T-helper 1 cell treated with Interleukin-12 subunit alpha and Interleukin-12 subunit beta and Interleukin-4 antibody, amounts not matched to agents 30 μg/mL and 1 μg/mL, for 36 hours (primary cell): ENCODE measurements around the gene ZDHHC16.
"Not testable (repeated sequence)": the region's sequence is repeated elsewhere in the genome, so short reads cannot be mapped to it uniquely, and the experiment has no call there.

Experiments
- H3K27ac Mint-ChIP-seq: one replicate; pipeline ENCODE4 v1.8.0; 2021; ENCODE audit warnings: mild to moderate bottlenecking, mixed read lengths
- H3K27me3 Mint-ChIP-seq: one replicate; pipeline ENCODE4 v1.8.0; 2021; ENCODE audit warnings: low read depth, mixed read lengths
- H3K36me3 Mint-ChIP-seq: one replicate; pipeline ENCODE4 v1.8.0; 2021; ENCODE audit warnings: low read depth, mixed read lengths
- H3K4me1 Mint-ChIP-seq: one replicate; pipeline ENCODE4 v1.8.0; 2021; ENCODE audit warnings: low read depth, mixed read lengths
- H3K4me3 Mint-ChIP-seq: one replicate; pipeline ENCODE4 v1.8.0; 2021; ENCODE audit warnings: mild to moderate bottlenecking, moderate library complexity, mixed read lengths
- H3K9me3 Mint-ChIP-seq: one replicate; pipeline ENCODE4 v1.8.0; 2021; ENCODE audit warnings: mixed read lengths

The ZDHHC16 gene

GRCh38 chr10:97423757-97424098 lies 22.2 kb upstream of the ZDHHC16 start:
- not testable (repeated sequence) for H3K27me3 Mint-ChIP-seq, H3K9me3 Mint-ChIP-seq
- H3K27ac Mint-ChIP-seq, result peak overlapping the region; percentile 94
- H3K4me1 Mint-ChIP-seq, result peaks cover 37% of the 10 kb centered on the region
- peaks cover 18% of the 10 kb centered on the region for H3K36me3 Mint-ChIP-seq
- H3K4me3 Mint-ChIP-seq, result peak overlapping the region; percentile 66

- Mint-ChIP-seq H3K4me3 (peak within 1 kb of the TSS; percentile 90), H3K27me3 (peaks cover 3% of the 10 kb centered on the region), H3K4me1 (peaks cover 34% of the 10 kb centered on the region), H3K36me3 (peaks cover 32% of the 10 kb centered on the region), H3K9me3 (no peaks in the 10 kb centered on the region), H3K27ac (peak within 1 kb of the TSS; percentile 96)
These were observed 19.8 kb upstream of the ZDHHC16 start, which contains the start of gene PGAM1 for GRCh38 chr10:97425964-97426775. Gene PGAM1, plus strand, starts transcription at chr10:97426191. Its CDS starts 117 bp downstream, at chr10:97426308.

GRCh38 chr10:97426776-97427570 lies 19.0 kb upstream of the ZDHHC16 start:
- Mint-ChIP-seq H3K36me3 (peaks cover 39% of the 10 kb centered on the region), H3K27me3 (peaks cover 3% of the 10 kb centered on the region), H3K4me1 (peaks cover 35% of the 10 kb centered on the region), H3K4me3 (peak overlapping the region; percentile 90), H3K9me3 (no peaks in the 10 kb centered on the region), H3K27ac (peak overlapping the region; percentile 96)

- Mint-ChIP-seq H3K9me3 (no peaks in the 10 kb centered on the region), H3K36me3 (peaks cover 42% of the 10 kb centered on the region), H3K4me1 (peaks cover 35% of the 10 kb centered on the region)
These were observed 18.3 kb upstream of the ZDHHC16 start for GRCh38 chr10:97427571-97428179.

GRCh38 chr10:97428572-97428981 lies 17.4 kb upstream of the ZDHHC16 start:
- Mint-ChIP-seq H3K4me3 (peak overlapping the region; percentile 86), H3K27ac (peak overlapping the region; percentile 96), H3K27me3 (peaks cover 3% of the 10 kb centered on the region), H3K36me3 (peaks cover 41% of the 10 kb centered on the region), H3K4me1 (peaks cover 29% of the 10 kb centered on the region), H3K9me3 (no peaks in the 10 kb centered on the region)

More at GRCh38 chr10:97427571-97428179, 18.3 kb upstream of the ZDHHC16 start:
- Mint-ChIP-seq H3K27me3 (peaks cover 3% of the 10 kb centered on the region), H3K4me3 (peak overlapping the region; percentile 90), H3K27ac (peak overlapping the region; percentile 96)

GRCh38 chr10:97434055-97434454 lies 11.9 kb upstream of the ZDHHC16 start:
- Mint-ChIP-seq H3K36me3 (peaks cover 47% of the 10 kb centered on the region), H3K27ac (no peak overlapping the region), H3K27me3 (no peaks in the 10 kb centered on the region), H3K4me3 (no peak overlapping the region), H3K4me1 (peaks cover 6% of the 10 kb centered on the region), H3K9me3 (no peaks in the 10 kb centered on the region)

GRCh38 chr10:97434557-97434956 lies 11.4 kb upstream of the ZDHHC16 start:
- H3K27me3 Mint-ChIP-seq, result no peaks in the 10 kb centered on the region
- peaks cover 1% of the 10 kb centered on the region for H3K4me1 Mint-ChIP-seq
- no peak overlapping the region for H3K4me3 Mint-ChIP-seq
- no peaks in the 10 kb centered on the region for H3K9me3 Mint-ChIP-seq
- no peak overlapping the region for H3K27ac Mint-ChIP-seq
- peaks cover 46% of the 10 kb centered on the region for H3K36me3 Mint-ChIP-seq

- Mint-ChIP-seq H3K9me3 (no peaks in the 10 kb centered on the region), H3K27ac (no peak overlapping the region), H3K4me1 (peaks cover 1% of the 10 kb centered on the region), H3K4me3 (no peak overlapping the region), H3K27me3 (no peaks in the 10 kb centered on the region), H3K36me3 (peaks cover 46% of the 10 kb centered on the region)
These were observed 10.8 kb upstream of the ZDHHC16 start for GRCh38 chr10:97435211-97435610.

GRCh38 chr10:97442277-97442676 lies 3.7 kb upstream of the ZDHHC16 start:
- no peaks in the 10 kb centered on the region for H3K27me3 Mint-ChIP-seq
- H3K36me3 Mint-ChIP-seq, result peaks cover 22% of the 10 kb centered on the region

GRCh38 chr10:97444212-97444611 lies 1.8 kb upstream of the ZDHHC16 start:
- Mint-ChIP-seq H3K27ac (peak overlapping the region; percentile 18), H3K9me3 (no peaks in the 10 kb centered on the region), H3K36me3 (peaks cover 18% of the 10 kb centered on the region), H3K4me3 (peak overlapping the region; percentile 89), H3K27me3 (no peaks in the 10 kb centered on the region), H3K4me1 (peaks cover 26% of the 10 kb centered on the region)

More at GRCh38 chr10:97442277-97442676, 3.7 kb upstream of the ZDHHC16 start:
- Mint-ChIP-seq H3K27ac (no peak overlapping the region), H3K4me1 (peaks cover 19% of the 10 kb centered on the region), H3K9me3 (no peaks in the 10 kb centered on the region), H3K4me3 (no peak overlapping the region)

GRCh38 chr10:97445357-97445721 lies 636 bp upstream of the ZDHHC16 start:
- peak overlapping the region; percentile 89 for H3K4me3 Mint-ChIP-seq
- peaks cover 13% of the 10 kb centered on the region for H3K36me3 Mint-ChIP-seq
- H3K9me3 Mint-ChIP-seq, result no peaks in the 10 kb centered on the region
- H3K27ac Mint-ChIP-seq, result peak overlapping the region; percentile 89
- H3K4me1 Mint-ChIP-seq, result peaks cover 29% of the 10 kb centered on the region
- H3K27me3 Mint-ChIP-seq, result no peaks in the 10 kb centered on the region

- Mint-ChIP-seq H3K4me3 (no peak overlapping the region), H3K27ac (no peak overlapping the region)
These were observed 4.9 kb downstream of the ZDHHC16 start for GRCh38 chr10:97450828-97451227.

GRCh38 chr10:97451605-97452004 lies 5.6 kb downstream of the ZDHHC16 start:
- Mint-ChIP-seq H3K27ac (no peak overlapping the region), H3K4me1 (peaks cover 29% of the 10 kb centered on the region), H3K4me3 (no peak overlapping the region), H3K27me3 (no peaks in the 10 kb centered on the region), H3K9me3 (no peaks in the 10 kb centered on the region), H3K36me3 (peaks cover 21% of the 10 kb centered on the region)

More at GRCh38 chr10:97450828-97451227, 4.9 kb downstream of the ZDHHC16 start:
- Mint-ChIP-seq H3K27me3 (no peaks in the 10 kb centered on the region), H3K9me3 (no peaks in the 10 kb centered on the region), H3K4me1 (peaks cover 31% of the 10 kb centered on the region), H3K36me3 (peaks cover 22% of the 10 kb centered on the region)

GRCh38 chr10:97452352-97452751 lies 6.4 kb downstream of the ZDHHC16 start:
- peak overlapping the region; percentile 8 for H3K27ac Mint-ChIP-seq
- no peaks in the 10 kb centered on the region for H3K27me3 Mint-ChIP-seq
- no peaks in the 10 kb centered on the region for H3K9me3 Mint-ChIP-seq
- H3K36me3 Mint-ChIP-seq, result peaks cover 24% of the 10 kb centered on the region
- H3K4me1 Mint-ChIP-seq, result peaks cover 24% of the 10 kb centered on the region
- H3K4me3 Mint-ChIP-seq, result no peak overlapping the region
